HepG2 (cell line): ENCODE results near the gene TAF8. TPM values are rescaled to one million over a fixed set of nuclear protein-coding genes. Genes with fewer than 3 reads are reported as not detected.

Source experiments
- HOXA3 ChIP-seq: sonication (generic); formaldehyde crosslinking; IDR thresholded peaks from 2 replicates; pipeline ENCODE4 v1.5.0; 2020; ENCODE audit warnings: missing genetic modification reagents
- IKZF1 ChIP-seq: fragments of 450-650 bp; IDR thresholded peaks from 2 replicates; pipeline ENCODE4 v1.7.1; 2016
- MAZ ChIP-seq, 2 experiments: sonication (generic) in 1 of 2; formaldehyde crosslinking in 1 of 2; IDR thresholded peaks; 2 replicates each; pipeline versions ENCODE4 v1.5.0 to v1.6.1; 2012 to 2020; ENCODE audit warnings: low read depth in 2 of 2, mild to moderate bottlenecking in 2 of 2, borderline replicate concordance in 1 of 2, improper control_type of control experiment in 1 of 2, low read length in 1 of 2, missing genetic modification reagents in 1 of 2, moderate library complexity in 1 of 2
- NFIC ChIP-seq: IDR thresholded peaks from 2 replicates; pipeline ENCODE4 v1.6.1; 2012; ENCODE audit warnings: mild to moderate bottlenecking, low read length, inconsistent platforms
- PAF1 ChIP-seq: IDR thresholded peaks from 2 replicates; pipeline ENCODE4 v1.6.1; 2016; ENCODE audit warnings: missing genetic modification reagents, missing compliant biosample characterization
- PATZ1 ChIP-seq: sonication (generic); formaldehyde crosslinking; IDR thresholded peaks from 2 replicates; pipeline ENCODE4 v1.4.0; 2020; ENCODE audit warnings: missing genetic modification reagents
- RFXAP ChIP-seq: sonication (generic); formaldehyde crosslinking; IDR thresholded peaks from 2 replicates; pipeline ENCODE4 v1.4.0; 2020; ENCODE audit warnings: missing genetic modification reagents, borderline replicate concordance
- SMAD1 ChIP-seq: sonication (generic); formaldehyde crosslinking; IDR thresholded peaks from 2 replicates; pipeline ENCODE4 v1.4.0; 2020; ENCODE audit warnings: missing genetic modification reagents, low read depth, mild to moderate bottlenecking, borderline replicate concordance
- TEF ChIP-seq: sonication (generic); formaldehyde crosslinking; IDR thresholded peaks from 2 replicates; pipeline ENCODE4 v1.5.0; 2020; ENCODE audit warnings: missing genetic modification reagents
- TOPORS ChIP-seq: sonication (generic); formaldehyde crosslinking; IDR thresholded peaks from 2 replicates; pipeline ENCODE4 v1.8.0; 2023; ENCODE audit warnings: mild to moderate bottlenecking, missing genetic modification reagents
- ZBTB40 ChIP-seq, 2 experiments: fragments of 450-650 bp in 1 of 2; sonication (generic) in 1 of 2; formaldehyde crosslinking in 1 of 2; IDR thresholded peaks; 2 replicates each; pipeline versions ENCODE4 v1.6.1 to v1.8.0; 2016 to 2022; ENCODE audit warnings: antibody characterized with exemption in 1 of 2, mild to moderate bottlenecking in 1 of 2, missing genetic modification reagents in 1 of 2
- ZC3H4 ChIP-seq: sonication (generic); formaldehyde crosslinking; IDR thresholded peaks from 2 replicates; pipeline ENCODE4 v1.4.0; 2020; ENCODE audit warnings: missing genetic modification reagents, borderline replicate concordance
- ZFP91 ChIP-seq: sonication (generic); formaldehyde crosslinking; IDR thresholded peaks from 2 replicates; pipeline ENCODE4 v1.9.0; 2022; ENCODE audit warnings: missing genetic modification reagents, mild to moderate bottlenecking, borderline replicate concordance
- ZFX ChIP-seq: sonication (generic); formaldehyde crosslinking; IDR thresholded peaks from 2 replicates; pipeline ENCODE4 v1.4.0; 2020; ENCODE audit warnings: mild to moderate bottlenecking, low read depth, missing genetic modification reagents, moderate library complexity
- ZNF382 ChIP-seq: sonication (generic); formaldehyde crosslinking; IDR thresholded peaks from 2 replicates; pipeline ENCODE4 v1.5.0; 2020; ENCODE audit warnings: missing genetic modification reagents, mild to moderate bottlenecking, borderline replicate concordance
- polyA plus RNA-seq, 8 experiments: library from polyadenylated mRNA; depleted of rRNA in 3 of 8; stranded (reverse) in 7 of 8; unstranded in 1 of 8; fragments of >200 nt; fragmentation: Illumina TruSeq in 4 of 8; extraction: Trizol in 4 of 8; gene quantifications; 2 replicates each; pipeline versions ENCODE4 v1.2.1 to v1.2.3, GENCODE V29; 2011 to 2016; ENCODE audit warnings: low read depth in 4 of 8, missing spikeins in 1 of 8, mixed read lengths in 1 of 8; ENCODE audit not compliant: insufficient read depth in 1 of 8
- total RNA-seq, 5 experiments: library from RNA; depleted of rRNA; stranded (reverse); fragments of >200 nt; fragmentation: Illumina TruSeq; extraction: Trizol; gene quantifications; 2 replicates each; pipeline ENCODE4 v1.2.3, GENCODE V29; 2016; ENCODE audit warnings: low read depth in 1 of 5

TAF8 gene
- total and polyA plus RNA-seq, 2 of the 13 experiments (the other 11 are each of a cell fraction or from before 2014, with no cell fraction given), result 25.2 to 25.8 TPM

- TF ChIP-seq NFIC (no peak), TOPORS (CRISPR knock-in tag) (no peak), PATZ1 (CRISPR knock-in tag) (peak; percentile 80), SMAD1 (no peak), HOXA3 (CRISPR knock-in tag) (no peak), ZBTB40 (IDR thresholded peaks at IDR 0.05) (no peak), ZBTB40 (CRISPR knock-in tag; IDR thresholded peaks at IDR 0.05) (no peak), ZFP91 (CRISPR knock-in tag) (peak; percentile 67; the same call in 1 of the 2 replicates), ZNF382 (CRISPR knock-in tag) (no peak), IKZF1 (no peak), ZC3H4 (CRISPR knock-in tag) (no peak), TEF (CRISPR knock-in tag) (peak; percentile 28; the same call in 1 of the 2 replicates), MAZ (IDR thresholded peaks at IDR 0.05; ENCODE audit: borderline replicate concordance, low read depth, low read length) (no peak), MAZ (CRISPR knock-in tag; IDR thresholded peaks at IDR 0.05; ENCODE audit: low read depth) (0 out of 2 replicates have a peak, but pooled peaks have one; percentile 31), PAF1 (CRISPR knock-in tag) (no peak), ZFX (CRISPR knock-in tag) (peak; percentile 80), RFXAP (CRISPR knock-in tag) (no peak)
Observed at GRCh38 chr6:42136508-42137193, 86.3 kb downstream of the TAF8 start (continued).
